PC-9 (cell line): ENCODE data around the gene WDR77.

ENCODE experiments used
- EZH2 ChIP-seq: fragments of 200-600 bp; sonication (generic); IDR thresholded peaks from 2 replicates; pipeline ENCODE4 v1.8.0; 2017; ENCODE audit warnings: antibody characterized with exemption, low read depth
- TF ChIP-seq, protein P1 (sequence below): fragments of 200-600 bp; sonication (generic); conservative IDR thresholded peaks from 2 replicates; pipeline ENCODE4 v1.6.1; 2017; ENCODE audit warnings: mixed run types, antibody characterized with exemption, mild to moderate bottlenecking, moderate library complexity

- TF ChIP-seq, protein P1, sequence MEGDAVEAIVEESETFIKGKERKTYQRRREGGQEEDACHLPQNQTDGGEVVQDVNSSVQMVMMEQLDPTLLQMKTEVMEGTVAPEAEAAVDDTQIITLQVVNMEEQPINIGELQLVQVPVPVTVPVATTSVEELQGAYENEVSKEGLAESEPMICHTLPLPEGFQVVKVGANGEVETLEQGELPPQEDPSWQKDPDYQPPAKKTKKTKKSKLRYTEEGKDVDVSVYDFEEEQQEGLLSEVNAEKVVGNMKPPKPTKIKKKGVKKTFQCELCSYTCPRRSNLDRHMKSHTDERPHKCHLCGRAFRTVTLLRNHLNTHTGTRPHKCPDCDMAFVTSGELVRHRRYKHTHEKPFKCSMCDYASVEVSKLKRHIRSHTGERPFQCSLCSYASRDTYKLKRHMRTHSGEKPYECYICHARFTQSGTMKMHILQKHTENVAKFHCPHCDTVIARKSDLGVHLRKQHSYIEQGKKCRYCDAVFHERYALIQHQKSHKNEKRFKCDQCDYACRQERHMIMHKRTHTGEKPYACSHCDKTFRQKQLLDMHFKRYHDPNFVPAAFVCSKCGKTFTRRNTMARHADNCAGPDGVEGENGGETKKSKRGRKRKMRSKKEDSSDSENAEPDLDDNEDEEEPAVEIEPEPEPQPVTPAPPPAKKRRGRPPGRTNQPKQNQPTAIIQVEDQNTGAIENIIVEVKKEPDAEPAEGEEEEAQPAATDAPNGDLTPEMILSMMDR = no peak
- no peak for TF ChIP-seq EZH2
Observed at GRCh38 chr1:111471012-111471411, 22.0 kb upstream of the WDR77 start.
